K562 (cell line): Measurements from ENCODE around the gene NKX2-8. TPM values are rescaled to one million over a fixed set of nuclear protein-coding genes. Genes with fewer than 3 reads are reported as not detected.

Experiments used
- ATAC-seq: fragments of 200-7000 bp; cut with Tn5 transposase; 3 replicates; pipeline ENCODE4 v1.9.1; 2020; ENCODE audit warnings: moderate library complexity
- BruUV-seq: library from RNA; stranded (reverse); fragments of 400-500 nt; replicated peaks from 2 replicates; lab custom pipeline; 2021; lab: Mats Ljungman, UMichigan
- CTCF ChIA-PET: fragments of 300-600 bp; formaldehyde crosslinking; extraction: SDS; loops from one replicate; lab custom pipeline; 2021; ENCODE audit warnings: low intra/inter-chr PET ratio; lab: Yijun Ruan, JAX
- POLR2A ChIA-PET: fragments of 300-600, 350-650 bp; sonication (Branson Sonifier 250); formaldehyde crosslinking; extraction: SDS; loops from one replicate; lab custom pipeline; 2021; ENCODE audit warnings: antibody characterized with exemption, inconsistent platforms; lab: Yijun Ruan, JAX
- DNase-seq, 4 experiments: peaks; one replicate each; pipeline versions ENCODE4 v3.0.0 to v3.0.0-alpha.2; 2011 to 2018; ENCODE audit warnings: low spot score in 3 of 4, mixed read lengths in 3 of 4; ENCODE audit errors: extremely low read depth in 1 of 4
- FAIRE-seq: peaks from 2 replicates; lab custom pipeline; 2011; peaks lifted over from hg19 to GRCh38; lab: Jason Lieb, UNC
- H2AFZ ChIP-seq: 2 replicates; pipeline ENCODE4 v1.6.0; 2011; ENCODE audit warnings: low read depth, low read length, control low read depth, inconsistent platforms
- H3K27ac ChIP-seq: fragments of 200-600 bp; 3 replicates; pipeline ENCODE4 v1.8.0; 2011; ENCODE audit warnings: low read depth, mild to moderate bottlenecking, control low read depth, inconsistent platforms, low read length, moderate library complexity, mixed read lengths; ENCODE audit errors: extremely low read depth
- H3K27me3 ChIP-seq, 2 experiments: fragments of 300-600 bp in 1 of 2; 2 replicates in 1 of 2; 3 replicates in 1 of 2; pipeline versions ENCODE4 v1.6.0 to v1.8.0; 2011; ENCODE audit warnings: inconsistent platforms in 2 of 2, low read length in 2 of 2, mild to moderate bottlenecking in 1 of 2, mixed read lengths in 1 of 2, moderate library complexity in 1 of 2; ENCODE audit not compliant: control insufficient read depth in 2 of 2, insufficient read depth in 2 of 2
- H3K36me3 ChIP-seq: fragments of 300-600 bp; 3 replicates; pipeline ENCODE4 v1.8.0; 2011; ENCODE audit warnings: mild to moderate bottlenecking, low read length, inconsistent platforms; ENCODE audit not compliant: control insufficient read depth, insufficient read depth
- H3K4me1 ChIP-seq, 2 experiments: fragments of 200-600 bp in 1 of 2; replicated peaks in 1 of 2; 2 replicates in 1 of 2; 3 replicates in 1 of 2; pipeline versions ENCODE4 v1.5.1 to v1.8.0; 2011; ENCODE audit warnings: inconsistent platforms in 2 of 2, low read length in 2 of 2, mild to moderate bottlenecking in 1 of 2, mixed read lengths in 1 of 2, moderate library complexity in 1 of 2; ENCODE audit not compliant: control insufficient read depth in 2 of 2, insufficient read depth in 2 of 2
- H3K4me2 ChIP-seq: 2 replicates; pipeline ENCODE4 v1.6.1; 2011; ENCODE audit warnings: low read length, control low read depth, inconsistent platforms, mixed read lengths; ENCODE audit not compliant: insufficient read depth
- H3K4me3 ChIP-seq: fragments of 200-600 bp; sonication (generic), shearing (Covaris generic); 2 replicates; pipeline ENCODE4 v1.5.1; 2016; ENCODE audit warnings: control low read depth, inconsistent platforms
- H3K79me2 ChIP-seq: fragments of 200-600 bp; 3 replicates; pipeline ENCODE4 v1.8.0; 2011; ENCODE audit warnings: low read length, inconsistent platforms; ENCODE audit not compliant: control insufficient read depth, insufficient read depth
- H3K9ac ChIP-seq, 2 experiments: 2 replicates each; pipeline versions ENCODE4 v1.6.0 to v1.6.1; 2011; ENCODE audit warnings: low read depth in 2 of 2, low read length in 2 of 2, control low read depth in 1 of 2, inconsistent platforms in 1 of 2, mild to moderate bottlenecking in 1 of 2, mixed read lengths in 1 of 2; ENCODE audit not compliant: insufficient read depth in 1 of 2
- H3K9me1 ChIP-seq: one replicate; pipeline ENCODE4 v1.6.0; 2011; ENCODE audit warnings: inconsistent platforms, mild to moderate bottlenecking, low read length, moderate library complexity; ENCODE audit not compliant: control insufficient read depth, insufficient read depth
- H3K9me3 ChIP-seq: replicated peaks from 2 replicates; pipeline ENCODE4 v1.5.1; 2011; ENCODE audit warnings: low read depth, low read length, inconsistent platforms; ENCODE audit not compliant: control insufficient read depth, insufficient read depth
- H4K20me1 ChIP-seq: replicated peaks from 2 replicates; pipeline ENCODE4 v1.6.1; 2011; ENCODE audit warnings: low read length, inconsistent platforms, mixed read lengths; ENCODE audit not compliant: control insufficient read depth, insufficient read depth
- CHCHD3 ChIP-seq: fragments of 250-450 bp; sonication (Bioruptor Pico); IDR thresholded peaks from 2 replicates; pipeline ENCODE4 v2.1.2; 2022; ENCODE audit warnings: mild to moderate bottlenecking
- CTBP1 ChIP-seq: fragments of 450-650 bp; IDR thresholded peaks from 2 replicates; pipeline ENCODE4 v1.6.1; 2016; ENCODE audit warnings: borderline replicate concordance
- CXXC5 ChIP-seq: fragments of 250-450 bp; sonication (Bioruptor Pico); IDR thresholded peaks from 2 replicates; pipeline ENCODE4 v1.8.0; 2022; ENCODE audit warnings: inconsistent platforms, mild to moderate bottlenecking, moderate library complexity
- ETS2 ChIP-seq: IDR thresholded peaks from 2 replicates; pipeline ENCODE4 v1.6.1; 2016; ENCODE audit warnings: borderline replicate concordance, missing genetic modification characterization, mild to moderate bottlenecking, moderate library complexity, missing compliant biosample characterization; ENCODE audit not compliant: poor library complexity, severe bottlenecking
- GATAD2B ChIP-seq: fragments of 450-650 bp; IDR thresholded peaks from 2 replicates; pipeline ENCODE4 v1.6.1; 2017; ENCODE audit warnings: mild to moderate bottlenecking, borderline replicate concordance
- HNRNPL ChIP-seq: fragments of 200-400 bp; formaldehyde crosslinking; IDR thresholded peaks from 2 replicates; pipeline ENCODE4 v1.6.1; 2017; ENCODE audit warnings: low read depth, mild to moderate bottlenecking, low read length
- KAT2B ChIP-seq: IDR thresholded peaks from one replicate; pipeline ENCODE4 v1.6.1; 2012; ENCODE audit warnings: low read depth, mild to moderate bottlenecking, control low read depth, inconsistent platforms, low read length, moderate library complexity
- NR2C1 ChIP-seq, 2 experiments: fragments of 450-650 bp; IDR thresholded peaks; 2 replicates each; pipeline ENCODE4 v1.6.1; 2017; ENCODE audit warnings: mild to moderate bottlenecking in 2 of 2, antibody characterized with exemption in 1 of 2, inconsistent platforms in 1 of 2, missing compliant biosample characterization in 1 of 2, missing genetic modification characterization in 1 of 2
- RBM17 ChIP-seq: fragments of 200-400 bp; formaldehyde crosslinking; IDR thresholded peaks from 2 replicates; pipeline ENCODE4 v1.6.1; 2017; ENCODE audit warnings: low read depth, mild to moderate bottlenecking, low read length, borderline replicate concordance
- RFX1 ChIP-seq: fragments of 450-650 bp; IDR thresholded peaks from 2 replicates; pipeline ENCODE4 v1.6.1; 2016; ENCODE audit warnings: mild to moderate bottlenecking, moderate library complexity
- RNF2 ChIP-seq: sonication (generic); IDR thresholded peaks from 2 replicates; pipeline ENCODE4 v1.6.1; 2016
- ZNF175 ChIP-seq: fragments of 200-800 bp; sonication (Bioruptor generic); IDR thresholded peaks from 2 replicates; pipeline ENCODE4 v1.6.1; 2016; ENCODE audit warnings: low read depth, mild to moderate bottlenecking, missing genetic modification characterization, missing compliant biosample characterization
- WGBS: fragments of 100-300 bp; shearing (Covaris generic); methylation state at CpG from one replicate; pipeline ENCODE4 v1.1.6; 2016; ENCODE audit warnings: low coverage, mixed read lengths; ENCODE audit not compliant: insufficient coverage; ENCODE audit errors: missing lambda C conversion rate; 5-methylcytosine and 5-hydroxymethylcytosine counted together
- in situ Hi-C: fragments of 300-500 bp; cut with MboI; formaldehyde crosslinking; loops from 4 replicates; pipeline ENCODE4 v1.15.0; 2018; ENCODE audit warnings: inconsistent platforms, mixed read lengths
- intact Hi-C: fragments of 100-400 bp; cut with micrococcal nuclease; formaldehyde crosslinking; loops from 2 replicates; pipeline ENCODE4 v1.14.2; 2022
- polyA plus RNA-seq, 8 experiments: library from polyadenylated mRNA; depleted of rRNA in 4 of 8; stranded (reverse) in 5 of 8; unstranded in 3 of 8; fragments of >200 nt; fragmentation: Nextera tagmentation in 2 of 8; fragmentation: Illumina TruSeq in 1 of 8; extraction: Ambion mirVana in 2 of 8; extraction: Trizol in 1 of 8; gene quantifications; 2 replicates each; pipeline versions ENCODE4 v1.2.1 to v1.2.3, GENCODE V29; 2011 to 2014; ENCODE audit warnings: inconsistent platforms in 1 of 8, missing spikeins in 1 of 8
- total RNA-seq, 7 experiments: library from RNA; depleted of rRNA in 6 of 7; stranded (reverse); fragments of >200 nt in 6 of 7; fragmentation: Illumina TruSeq in 2 of 7; extraction: Trizol in 2 of 7; gene quantifications; 2 replicates each; pipeline versions ENCODE4 v1.2.1 to v1.2.3, GENCODE V29; 2011 to 2021; ENCODE audit warnings: low replicate concordance in 1 of 7
- TF ChIP-seq, protein P1 (sequence below): fragments of 250-450 bp; sonication (Bioruptor Pico); IDR thresholded peaks from 2 replicates; pipeline ENCODE4 v1.8.0; 2021; ENCODE audit warnings: borderline replicate concordance, mild to moderate bottlenecking, moderate library complexity; ENCODE audit not compliant: poor library complexity, severe bottlenecking
- TF ChIP-seq, protein P2 (sequence below): IDR thresholded peaks from 3 replicates; pipeline ENCODE4 v1.6.1; 2011; ENCODE audit warnings: borderline replicate concordance, mild to moderate bottlenecking, moderate library complexity; ENCODE audit not compliant: insufficient read length; ENCODE audit errors: extremely low read depth
- TF ChIP-seq, protein P3 (sequence below): fragments of 250-450 bp; sonication (Bioruptor Pico); IDR thresholded peaks from 2 replicates; pipeline ENCODE4 v1.5.0; 2022; ENCODE audit warnings: mild to moderate bottlenecking

Gene NKX2-8
- total and polyA plus RNA-seq, 9 of the 15 experiments (the other 6 are each of a cell fraction or from before 2014, with no cell fraction given) = not detected

DNA sequence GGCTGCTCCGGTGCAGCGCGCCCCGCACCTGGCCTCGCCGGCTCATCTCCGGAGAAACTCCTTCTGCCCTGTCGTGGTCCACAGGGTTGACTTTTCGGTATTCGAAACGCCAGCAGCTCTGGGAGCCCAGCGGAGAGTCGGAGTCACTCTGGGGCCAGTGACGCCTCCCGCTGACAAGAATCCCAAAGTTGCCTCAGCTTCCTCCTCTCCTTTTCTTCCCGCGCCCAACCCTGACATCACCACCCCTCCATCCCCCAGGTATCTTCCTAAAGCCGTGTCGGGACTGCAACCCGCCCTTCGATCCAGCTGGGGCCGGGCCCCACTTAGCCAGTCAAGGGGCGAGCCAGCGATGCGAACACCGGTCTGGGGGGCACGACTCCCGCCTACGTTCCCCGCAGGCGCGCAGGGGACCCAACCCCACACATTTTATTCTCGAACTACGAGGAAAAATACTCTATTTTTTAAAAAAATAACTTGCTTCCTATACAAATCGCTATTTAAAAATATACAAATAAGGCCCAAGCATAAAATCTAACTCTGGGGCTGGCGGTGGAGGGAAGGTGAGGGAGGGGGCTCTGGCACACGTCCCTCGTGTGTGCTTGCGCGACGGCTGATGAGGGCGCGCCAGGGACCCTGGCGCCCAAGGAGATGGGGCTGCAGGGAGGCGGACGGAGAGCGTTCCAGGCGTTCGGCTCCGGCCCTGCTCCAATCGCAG lies 2.1 kb downstream of the NKX2-8 start:
- no peak for ATAC-seq
- H3K9me1 ChIP-seq = no peaks in the 10 kb centered on the region
- no peak for DNase-seq
- H3K79me2 ChIP-seq = no peaks in the 10 kb centered on the region
- no peak overlapping the region for H3K4me3 ChIP-seq
- no peak for FAIRE-seq
- H3K27ac ChIP-seq = no peak overlapping the region
- no peaks in the 10 kb centered on the region for H3K36me3 ChIP-seq
- ChIA-PET POLR2A (no interaction called here), CTCF (no interaction called here)
- no peaks in the 10 kb centered on the region for H3K9me3 ChIP-seq
- H4K20me1 ChIP-seq = no peaks in the 10 kb centered on the region
- WGBS = 32% methylated on average over 19 of the region's 51 CpGs
- no peak overlapping the region for H3K4me2 ChIP-seq
- no TSS peak for BruUV-seq
- peaks cover 2 to 39% of the 10 kb centered on the region in 2 experiments; a peak in 3 of 5 replicates for H3K27me3 ChIP-seq
- intact Hi-C loops = no loop called here
- H3K9ac ChIP-seq = no peak overlapping the region
- in situ Hi-C loops = no loop called here
- H3K4me1 ChIP-seq = peaks cover 0 to 16% of the 10 kb centered on the region in 2 experiments; a peak in 2 of 5 replicates
- H2AFZ ChIP-seq = no peak overlapping the region
- TF ChIP-seq CTBP1 (no peak), ZNF175 (no peak), CXXC5 (CRISPR knock-in tag) (no peak), KAT2B (no peak), RBM17 (no peak), RNF2 (no peak), HNRNPL (no peak), NR2C1 (IDR thresholded peaks at IDR 0.05) (no peak), NR2C1 (tag; IDR thresholded peaks at IDR 0.05) (no peak), GATAD2B (no peak), ETS2 (tag) (no peak), RFX1 (no peak), CHCHD3 (no peak)
- TF ChIP-seq, protein P1, sequence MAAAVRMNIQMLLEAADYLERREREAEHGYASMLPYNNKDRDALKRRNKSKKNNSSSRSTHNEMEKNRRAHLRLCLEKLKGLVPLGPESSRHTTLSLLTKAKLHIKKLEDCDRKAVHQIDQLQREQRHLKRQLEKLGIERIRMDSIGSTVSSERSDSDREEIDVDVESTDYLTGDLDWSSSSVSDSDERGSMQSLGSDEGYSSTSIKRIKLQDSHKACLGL (CRISPR knock-in tag) = no peak
- TF ChIP-seq, protein P2, sequence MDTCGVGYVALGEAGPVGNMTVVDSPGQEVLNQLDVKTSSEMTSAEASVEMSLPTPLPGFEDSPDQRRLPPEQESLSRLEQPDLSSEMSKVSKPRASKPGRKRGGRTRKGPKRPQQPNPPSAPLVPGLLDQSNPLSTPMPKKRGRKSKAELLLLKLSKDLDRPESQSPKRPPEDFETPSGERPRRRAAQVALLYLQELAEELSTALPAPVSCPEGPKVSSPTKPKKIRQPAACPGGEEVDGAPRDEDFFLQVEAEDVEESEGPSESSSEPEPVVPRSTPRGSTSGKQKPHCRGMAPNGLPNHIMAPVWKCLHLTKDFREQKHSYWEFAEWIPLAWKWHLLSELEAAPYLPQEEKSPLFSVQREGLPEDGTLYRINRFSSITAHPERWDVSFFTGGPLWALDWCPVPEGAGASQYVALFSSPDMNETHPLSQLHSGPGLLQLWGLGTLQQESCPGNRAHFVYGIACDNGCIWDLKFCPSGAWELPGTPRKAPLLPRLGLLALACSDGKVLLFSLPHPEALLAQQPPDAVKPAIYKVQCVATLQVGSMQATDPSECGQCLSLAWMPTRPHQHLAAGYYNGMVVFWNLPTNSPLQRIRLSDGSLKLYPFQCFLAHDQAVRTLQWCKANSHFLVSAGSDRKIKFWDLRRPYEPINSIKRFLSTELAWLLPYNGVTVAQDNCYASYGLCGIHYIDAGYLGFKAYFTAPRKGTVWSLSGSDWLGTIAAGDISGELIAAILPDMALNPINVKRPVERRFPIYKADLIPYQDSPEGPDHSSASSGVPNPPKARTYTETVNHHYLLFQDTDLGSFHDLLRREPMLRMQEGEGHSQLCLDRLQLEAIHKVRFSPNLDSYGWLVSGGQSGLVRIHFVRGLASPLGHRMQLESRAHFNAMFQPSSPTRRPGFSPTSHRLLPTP = no peak
- TF ChIP-seq, protein P3, sequence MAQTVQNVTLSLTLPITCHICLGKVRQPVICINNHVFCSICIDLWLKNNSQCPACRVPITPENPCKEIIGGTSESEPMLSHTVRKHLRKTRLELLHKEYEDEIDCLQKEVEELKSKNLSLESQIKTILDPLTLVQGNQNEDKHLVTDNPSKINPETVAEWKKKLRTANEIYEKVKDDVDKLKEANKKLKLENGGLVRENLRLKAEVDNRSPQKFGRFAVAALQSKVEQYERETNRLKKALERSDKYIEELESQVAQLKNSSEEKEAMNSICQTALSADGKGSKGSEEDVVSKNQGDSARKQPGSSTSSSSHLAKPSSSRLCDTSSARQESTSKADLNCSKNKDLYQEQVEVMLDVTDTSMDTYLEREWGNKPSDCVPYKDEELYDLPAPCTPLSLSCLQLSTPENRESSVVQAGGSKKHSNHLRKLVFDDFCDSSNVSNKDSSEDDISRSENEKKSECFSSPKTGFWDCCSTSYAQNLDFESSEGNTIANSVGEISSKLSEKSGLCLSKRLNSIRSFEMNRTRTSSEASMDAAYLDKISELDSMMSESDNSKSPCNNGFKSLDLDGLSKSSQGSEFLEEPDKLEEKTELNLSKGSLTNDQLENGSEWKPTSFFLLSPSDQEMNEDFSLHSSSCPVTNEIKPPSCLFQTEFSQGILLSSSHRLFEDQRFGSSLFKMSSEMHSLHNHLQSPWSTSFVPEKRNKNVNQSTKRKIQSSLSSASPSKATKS (CRISPR knock-in tag) = no peak
